Bronchial epithelial cell (primary cell): Measurements from ENCODE around the gene KLHL3. TPM values are rescaled to one million over a fixed set of nuclear protein-coding genes. Genes with fewer than 3 reads are reported as not detected.
A peak's percentile ranks its signal among the peaks of the same experiment; 100 is the strongest.

Experiments
- DNase-seq: peaks from one replicate; pipeline ENCODE4 v3.0.0-alpha.2; 2010; ENCODE audit warnings: low read depth
- FAIRE-seq: peaks from 2 replicates; lab custom pipeline; 2011; peaks lifted over from hg19 to GRCh38; lab: Jason Lieb, UNC
- H3K27me3 ChIP-seq: 2 replicates; pipeline ENCODE4 v1.5.1; 2011; ENCODE audit warnings: low read length; ENCODE audit not compliant: control insufficient read depth, insufficient read depth
- H3K36me3 ChIP-seq: 2 replicates; pipeline ENCODE4 v1.5.1; 2011; ENCODE audit warnings: low read length; ENCODE audit not compliant: control insufficient read depth, insufficient read depth
- H3K4me3 ChIP-seq: 2 replicates; pipeline ENCODE4 v1.5.1; 2011; ENCODE audit warnings: mild to moderate bottlenecking, low read depth, low read length, control low read depth
- CTCF ChIP-seq: IDR thresholded peaks from 2 replicates; pipeline ENCODE4 v1.5.1; 2011; ENCODE audit warnings: mild to moderate bottlenecking, moderate library complexity, low read length, control low read depth, inconsistent platforms; ENCODE audit not compliant: insufficient read depth, severe bottlenecking
- total RNA-seq: library from RNA; depleted of rRNA; stranded (reverse); fragments of >200 nt; gene quantifications from 2 replicates; pipeline ENCODE4 v1.2.1, GENCODE V29; 2014

KLHL3 gene
- total RNA-seq, 1 donor from 2014 or later = 0.53 TPM

GRCh38 chr5:137733006-137733405, 2.9 kb downstream of the KLHL3 start:
- peak; percentile 11 for DNase-seq
- H3K27me3 ChIP-seq = no peaks in the 10 kb centered on the region
- no peak overlapping the region for H3K4me3 ChIP-seq
- no peak for TF ChIP-seq CTCF
- FAIRE-seq = no peak
- no peaks in the 10 kb centered on the region for H3K36me3 ChIP-seq

GRCh38 chr5:137731176-137731575, 4.7 kb downstream of the KLHL3 start:
- DNase-seq = no peak
- Histone ChIP-seq H3K36me3 (no peaks in the 10 kb centered on the region), H3K27me3 (no peaks in the 10 kb centered on the region), H3K4me3 (no peak overlapping the region)
- FAIRE-seq = no peak
- TF ChIP-seq CTCF = no peak

- FAIRE-seq (no peak), DNase-seq (peak; percentile 96)
- TF ChIP-seq CTCF = no peak
- no peaks in the 10 kb centered on the region for H3K27me3 ChIP-seq
- H3K36me3 ChIP-seq = no peaks in the 10 kb centered on the region
- no peak overlapping the region for H3K4me3 ChIP-seq
These were observed 5.6 kb downstream of the KLHL3 start for GRCh38 chr5:137730336-137730735.

GRCh38 chr5:137728048-137728447, 7.8 kb downstream of the KLHL3 start:
- Histone ChIP-seq H3K36me3 (no peaks in the 10 kb centered on the region), H3K27me3 (no peaks in the 10 kb centered on the region), H3K4me3 (no peak overlapping the region)
- DNase-seq (no peak), FAIRE-seq (no peak)
- TF ChIP-seq CTCF = no peak

GRCh38 chr5:137727623-137728022, 8.3 kb downstream of the KLHL3 start:
- FAIRE-seq (no peak), DNase-seq (no peak)
- no peak overlapping the region for H3K4me3 ChIP-seq
- H3K36me3 ChIP-seq = no peaks in the 10 kb centered on the region
- no peaks in the 10 kb centered on the region for H3K27me3 ChIP-seq
- TF ChIP-seq CTCF = no peak

GRCh38 chr5:137724251-137724650, 11.6 kb downstream of the KLHL3 start:
- Histone ChIP-seq H3K27me3 (no peaks in the 10 kb centered on the region), H3K36me3 (no peaks in the 10 kb centered on the region), H3K4me3 (no peak overlapping the region)
- DNase-seq (no peak), FAIRE-seq (no peak)
- TF ChIP-seq CTCF = no peak
